Posterior cingulate gyrus (tissue), 11 donors: ENCODE data around the gene FHIT.

Experiments
- DNase-seq, 10 donors: peaks; one replicate each; pipeline versions ENCODE4 v3.0.0 to v3.0.0-alpha.2; 2020 to 2021; ENCODE audit warnings: mixed read lengths in 3 of 10
- intact Hi-C: fragments of 100-400 bp; cut with DNase I; formaldehyde crosslinking; loops from one replicate; pipeline ENCODE4 v1.15.1; 2023

The FHIT gene

DNA sequence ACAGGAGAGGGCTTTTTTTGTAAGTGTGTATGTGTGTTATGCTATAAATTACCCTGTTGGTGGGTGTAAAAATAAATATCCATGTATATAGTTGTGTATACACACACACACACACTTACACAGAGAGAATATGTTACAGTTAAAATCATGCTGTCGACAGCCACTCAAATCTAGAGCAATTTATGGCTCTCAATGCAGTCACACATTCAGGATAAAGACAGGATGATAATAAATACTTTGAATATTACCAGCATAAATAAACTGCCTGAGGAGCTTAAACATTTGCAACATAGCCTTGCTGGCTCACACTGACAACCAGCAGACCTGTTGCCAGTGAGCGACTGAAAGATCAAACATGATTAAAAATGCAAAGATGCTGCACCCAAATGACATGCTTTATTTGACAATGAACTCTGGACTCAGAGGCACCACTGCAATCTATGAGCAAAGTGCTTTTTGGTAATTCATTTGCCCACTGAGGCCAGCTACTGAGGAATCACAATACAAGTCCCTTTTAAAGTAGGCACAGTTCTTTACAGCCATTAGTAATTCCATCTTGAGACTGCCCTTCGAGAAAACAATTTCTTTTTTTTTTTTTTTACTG lies 458.9 kb downstream of the FHIT start:
- no peak for DNase-seq
- intact Hi-C loops: no loop called here

- intact Hi-C loops: no loop called here
- no peak for DNase-seq
Measured at GRCh38 chr3:60788185-60788584, 463.1 kb downstream of the FHIT start.

GRCh38 chr3:60781935-60782334 lies 469.3 kb downstream of the FHIT start:
- intact Hi-C loops: no loop called here
- no peak for DNase-seq

- intact Hi-C loops: no loop called here
- no peak for DNase-seq
Measured at GRCh38 chr3:60779637-60780036, 471.6 kb downstream of the FHIT start.

DNA sequence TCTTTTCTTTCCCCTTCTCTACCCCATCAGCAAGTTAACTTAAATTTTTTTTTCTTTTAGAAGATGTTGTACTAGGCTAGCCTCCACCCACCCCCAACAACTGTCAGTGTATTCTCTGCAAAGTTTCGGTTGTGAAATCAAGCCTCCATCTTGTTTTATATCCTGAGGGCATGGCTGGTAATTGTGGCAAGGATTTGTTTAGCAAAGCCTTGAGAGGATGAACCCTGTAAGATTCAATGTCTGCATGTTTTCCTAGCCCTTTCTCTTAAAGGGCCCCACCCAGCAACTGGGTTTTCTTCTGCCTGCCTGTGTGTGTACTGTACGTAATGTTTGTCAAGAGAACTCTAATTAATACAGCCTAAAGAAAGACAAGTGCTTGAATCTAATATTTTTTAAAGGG lies 475.3 kb downstream of the FHIT start:
- intact Hi-C loops: no loop called here
- DNase-seq: no peak

GRCh38 chr3:60774617-60775016 lies 476.6 kb downstream of the FHIT start:
- DNase-seq: no peak
- intact Hi-C loops: no loop called here

DNA sequence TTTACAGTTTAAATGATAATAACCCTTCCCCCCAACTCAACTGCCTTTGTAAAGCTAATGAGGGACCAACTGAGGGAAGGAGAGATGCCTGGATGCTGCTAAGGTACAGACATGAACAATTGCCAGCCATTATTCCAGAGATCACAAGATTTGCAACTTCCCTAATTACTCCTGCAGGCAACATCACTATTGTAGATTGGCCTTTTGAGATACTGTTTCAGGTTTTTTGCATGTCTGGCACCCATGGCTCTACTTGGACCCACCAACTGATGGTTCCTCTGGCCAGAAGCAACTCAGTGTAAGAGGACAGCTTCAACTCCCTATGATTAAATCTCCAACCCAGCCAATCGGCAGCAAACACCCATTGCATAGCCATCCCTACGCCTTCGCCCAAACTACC lies 478.7 kb downstream of the FHIT start:
- no peak for DNase-seq
- intact Hi-C loops: no loop called here

GRCh38 chr3:60771766-60772165 lies 479.5 kb downstream of the FHIT start:
- intact Hi-C loops: no loop called here
- no peak for DNase-seq

DNA sequence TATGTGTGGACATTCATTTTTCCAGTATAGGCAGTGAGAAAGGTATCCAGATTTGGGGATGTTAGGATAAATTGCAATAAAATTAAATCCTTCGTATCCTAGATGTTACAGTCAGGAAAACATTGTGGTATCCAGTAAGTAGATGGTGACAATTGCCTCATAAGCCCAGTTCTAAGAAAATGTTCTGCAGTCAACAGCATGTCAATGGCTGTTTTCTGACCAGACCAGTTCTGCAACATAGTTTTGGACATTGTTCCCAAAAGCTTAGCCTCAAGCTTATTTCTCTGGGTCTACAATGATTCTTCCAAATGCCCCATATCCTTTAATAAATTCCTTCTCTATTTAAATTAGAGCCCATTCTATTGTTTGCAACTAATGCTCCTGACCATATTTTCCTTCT lies 480.7 kb downstream of the FHIT start:
- intact Hi-C loops: no loop called here

GRCh38 chr3:60767536-60767935 lies 483.7 kb downstream of the FHIT start:
- no peak for DNase-seq
- intact Hi-C loops: no loop called here

More for the DNA sequence above, 480.7 kb downstream of the FHIT start:
- no peak for DNase-seq

GRCh38 chr3:60765776-60766175 lies 485.5 kb downstream of the FHIT start:
- intact Hi-C loops: no loop called here
- no peak for DNase-seq

- DNase-seq: no peak
- intact Hi-C loops: no loop called here
Measured at GRCh38 chr3:60764870-60765269, 486.4 kb downstream of the FHIT start.

GRCh38 chr3:60760145-60760544 lies 491.1 kb downstream of the FHIT start:
- intact Hi-C loops: no loop called here
- no peak for DNase-seq

DNA sequence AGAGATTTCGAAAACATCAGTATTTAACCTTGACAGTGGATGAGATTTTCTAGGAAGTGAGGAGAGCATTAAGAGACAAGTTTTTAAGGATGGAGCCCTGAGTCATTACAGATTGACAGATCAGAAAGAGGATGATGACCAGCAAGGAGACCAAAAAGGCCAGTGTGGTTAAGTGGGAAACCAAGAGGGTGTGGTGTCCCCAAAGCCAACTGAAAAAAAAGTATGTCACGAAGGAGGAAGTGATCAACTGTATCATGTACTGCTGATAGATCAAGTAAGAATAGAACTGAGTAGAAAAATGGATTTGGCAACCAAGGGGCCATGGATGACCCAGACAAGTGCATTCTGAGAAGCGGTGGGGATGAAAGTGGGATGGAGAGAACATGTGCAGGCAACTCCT lies 491.8 kb downstream of the FHIT start:
- intact Hi-C loops: no loop called here
- no peak for DNase-seq

GRCh38 chr3:60758831-60759230 lies 492.4 kb downstream of the FHIT start:
- intact Hi-C loops: no loop called here
- DNase-seq: no peak

GRCh38 chr3:60758171-60758570 lies 493.1 kb downstream of the FHIT start:
- intact Hi-C loops: no loop called here
- DNase-seq: no peak

GRCh38 chr3:60757724-60758123 lies 493.5 kb downstream of the FHIT start:
- intact Hi-C loops: no loop called here
- no peak for DNase-seq

DNA sequence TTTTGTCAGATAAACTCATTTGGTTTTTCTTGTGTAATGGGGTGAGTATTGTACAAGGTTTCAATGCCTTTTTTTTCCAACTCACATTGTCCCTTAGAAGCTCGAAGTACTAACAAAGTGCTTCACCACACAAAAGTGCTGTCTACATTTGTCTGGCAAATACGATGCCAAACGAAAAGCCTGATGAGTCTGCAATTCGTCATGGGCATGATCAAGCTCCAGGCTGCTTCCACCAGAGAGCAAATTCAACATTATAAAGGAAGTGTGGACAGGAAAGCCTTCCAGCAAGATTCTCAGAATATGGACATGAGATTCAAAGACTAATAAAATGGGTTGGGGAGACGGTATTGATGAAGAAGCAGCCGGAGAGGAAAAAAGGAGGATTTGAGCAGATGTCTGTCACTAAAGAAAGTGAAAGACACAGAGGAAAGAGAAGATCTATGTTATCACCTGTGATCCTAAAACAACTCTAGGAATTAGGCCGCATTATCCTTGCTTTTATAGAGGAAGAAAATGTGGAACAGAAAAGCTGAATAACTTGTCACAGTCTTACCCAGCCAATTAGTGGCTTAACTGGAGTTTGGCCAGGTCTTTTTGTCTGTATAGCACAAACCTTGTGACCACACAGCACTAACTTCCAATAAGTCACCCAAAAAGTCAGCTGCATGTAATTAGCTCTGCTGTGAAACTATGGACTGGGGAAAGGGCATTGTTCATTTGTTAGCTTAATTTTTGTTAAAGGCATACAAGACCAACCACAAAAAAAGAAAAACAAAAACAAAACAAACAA lies 494.8 kb downstream of the FHIT start:
- intact Hi-C loops: no loop called here
- DNase-seq: no peak

- peak in 1 of 10 donors; percentile 22 for DNase-seq
- intact Hi-C loops: no loop called here
Measured at GRCh38 chr3:60755094-60755493, 496.2 kb downstream of the FHIT start.

DNA sequence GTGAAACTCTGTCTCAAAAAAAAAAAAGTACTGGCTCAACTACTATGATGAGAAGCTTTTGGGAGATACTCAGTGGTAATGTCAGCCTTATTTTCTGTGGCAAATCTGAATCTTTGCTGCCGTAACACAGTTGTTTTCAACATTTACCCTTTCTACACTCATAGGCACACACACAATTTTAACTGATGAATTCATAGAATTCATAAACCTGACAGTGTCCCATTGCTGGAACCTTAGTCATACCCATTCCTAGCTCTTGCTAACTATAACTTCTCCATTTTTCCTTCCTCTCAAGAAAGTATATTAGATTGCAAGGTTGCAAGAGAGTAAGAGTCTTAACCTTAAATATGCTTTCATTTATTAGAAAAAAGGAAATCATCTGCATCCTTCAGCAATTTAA lies 496.6 kb downstream of the FHIT start:
- no peak for DNase-seq
- intact Hi-C loops: no loop called here

GRCh38 chr3:60752809-60753208 lies 498.4 kb downstream of the FHIT start:
- DNase-seq: no peak
- intact Hi-C loops: no loop called here

DNA sequence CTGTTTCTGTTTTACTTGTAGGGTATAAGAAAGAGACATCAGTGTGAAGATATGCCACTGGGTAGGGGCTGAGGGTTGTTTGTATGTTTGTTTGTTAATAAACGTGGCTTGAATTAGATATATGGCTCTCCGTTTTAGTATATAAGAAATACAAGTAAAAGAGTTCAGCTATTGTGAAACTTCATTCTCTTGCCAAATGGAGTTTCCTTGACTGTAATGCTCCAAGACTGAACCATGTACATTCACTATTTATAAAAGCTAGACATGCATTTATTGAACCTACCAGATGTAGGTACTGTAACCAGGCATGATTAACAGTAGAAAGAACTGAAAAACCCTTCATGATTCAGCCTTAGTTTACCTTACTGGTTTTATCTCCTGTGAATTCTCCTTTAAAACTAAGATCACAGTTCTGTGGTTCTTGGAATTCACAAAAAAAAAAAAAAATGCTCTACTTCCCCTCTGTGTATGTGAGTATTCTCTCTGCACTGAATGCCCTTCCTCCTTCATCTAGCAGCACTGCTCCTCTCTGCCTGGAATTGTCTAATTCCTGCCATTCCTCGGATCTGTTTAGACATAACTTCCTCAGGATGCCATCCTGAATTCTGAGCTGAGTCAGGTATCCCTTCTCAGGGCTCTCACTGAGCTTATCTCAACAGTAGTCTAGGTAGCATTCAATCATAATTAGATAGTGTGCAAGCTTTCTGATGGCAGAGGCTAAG lies 504.4 kb downstream of the FHIT start:
- intact Hi-C loops: no loop called here

More for the DNA sequence above, 504.4 kb downstream of the FHIT start:
- no peak for DNase-seq
